Muscle of leg (tissue), 11 donors: ENCODE results near the gene CIAO3. TPM values are rescaled to one million over a fixed set of nuclear protein-coding genes. Genes with fewer than 3 reads are reported as not detected.
"Not testable (repeated sequence)": the region's sequence is repeated elsewhere in the genome, so short reads cannot be mapped to it uniquely, and the experiment has no call there.

Experiments
- DNase-seq: peaks from one replicate; pipeline ENCODE4 v3.0.0; 2013
- H3K27ac ChIP-seq: one replicate; pipeline ENCODE4 v1.5.1; 2013; ENCODE audit warnings: mild to moderate bottlenecking, low read length, control low read depth
- H3K27me3 ChIP-seq: one replicate; pipeline ENCODE4 v1.6.1; 2013; ENCODE audit warnings: low read length; ENCODE audit not compliant: control insufficient read depth, insufficient read depth
- H3K36me3 ChIP-seq: one replicate; pipeline ENCODE4 v1.6.1; 2013; ENCODE audit warnings: low read length; ENCODE audit not compliant: control insufficient read depth, insufficient read depth
- H3K4me1 ChIP-seq: one replicate; pipeline ENCODE4 v1.6.1; 2013; ENCODE audit warnings: low read length; ENCODE audit not compliant: control insufficient read depth, insufficient read depth
- H3K4me3 ChIP-seq: one replicate; pipeline ENCODE4 v1.5.1; 2013; ENCODE audit warnings: low read length, control low read depth
- H3K9me3 ChIP-seq: replicated peaks from 2 replicates; pipeline ENCODE4 v1.6.1; 2013; ENCODE audit warnings: low read depth, low read length; ENCODE audit not compliant: control insufficient read depth
- WGBS: methylation state at CpG from one replicate; pipeline ENCODE4 v1.1.5; 2013; ENCODE audit warnings: missing lambda C conversion rate; ENCODE audit not compliant: insufficient coverage; 5-methylcytosine and 5-hydroxymethylcytosine counted together
- polyA plus RNA-seq, 8 donors: library from polyadenylated mRNA; unstranded; fragments of 120-200 nt; gene quantifications; one replicate each; pipeline versions ENCODE4 v1.2.1 to v1.2.3, GENCODE V29; 2013; ENCODE audit warnings: inconsistent platforms in 1 of 8, low replicate concordance in 1 of 8; ENCODE audit not compliant: insufficient read length in 8 of 8, insufficient read depth in 1 of 8
- total RNA-seq: library from RNA; stranded (reverse); fragments of 120-200 nt; gene quantifications from one replicate; pipeline ENCODE4 v1.2.4, GENCODE V29; 2013

CIAO3 gene
- total and polyA plus RNA-seq, 9 donors: 14.3 to 19.6 (median 17.9) TPM

GRCh38 chr16:760545-761343 lies 19.9 kb upstream of the CIAO3 start, which contains the start of gene MSLN:
TSS of gene MSLN (plus strand) at chr16:760734. CDS start at chr16:762681, 1,947 bp downstream.
- Histone ChIP-seq H3K4me3 (no peak within 1 kb of the TSS), H3K4me1 (no peaks in the 10 kb centered on the region), H3K9me3 (no peaks in the 10 kb centered on the region), H3K27ac (no peak within 1 kb of the TSS), H3K36me3 (no peaks in the 10 kb centered on the region), H3K27me3 (peaks cover 4% of the 10 kb centered on the region)
- WGBS: 77% methylated on average over 28 of the region's 37 CpGs
- no peak for DNase-seq

- H3K4me3 ChIP-seq: no peak overlapping the region
- 50% methylated on average over 15 of the region's 15 CpGs for WGBS
- H3K9me3 ChIP-seq: no peaks in the 10 kb centered on the region
- H3K27ac ChIP-seq: no peak overlapping the region
- DNase-seq: no peak
- H3K36me3 ChIP-seq: no peaks in the 10 kb centered on the region
- peaks cover 4% of the 10 kb centered on the region for H3K27me3 ChIP-seq
- no peaks in the 10 kb centered on the region for H3K4me1 ChIP-seq
Observed at GRCh38 chr16:760065-760464, 19.3 kb upstream of the CIAO3 start.

DNA sequence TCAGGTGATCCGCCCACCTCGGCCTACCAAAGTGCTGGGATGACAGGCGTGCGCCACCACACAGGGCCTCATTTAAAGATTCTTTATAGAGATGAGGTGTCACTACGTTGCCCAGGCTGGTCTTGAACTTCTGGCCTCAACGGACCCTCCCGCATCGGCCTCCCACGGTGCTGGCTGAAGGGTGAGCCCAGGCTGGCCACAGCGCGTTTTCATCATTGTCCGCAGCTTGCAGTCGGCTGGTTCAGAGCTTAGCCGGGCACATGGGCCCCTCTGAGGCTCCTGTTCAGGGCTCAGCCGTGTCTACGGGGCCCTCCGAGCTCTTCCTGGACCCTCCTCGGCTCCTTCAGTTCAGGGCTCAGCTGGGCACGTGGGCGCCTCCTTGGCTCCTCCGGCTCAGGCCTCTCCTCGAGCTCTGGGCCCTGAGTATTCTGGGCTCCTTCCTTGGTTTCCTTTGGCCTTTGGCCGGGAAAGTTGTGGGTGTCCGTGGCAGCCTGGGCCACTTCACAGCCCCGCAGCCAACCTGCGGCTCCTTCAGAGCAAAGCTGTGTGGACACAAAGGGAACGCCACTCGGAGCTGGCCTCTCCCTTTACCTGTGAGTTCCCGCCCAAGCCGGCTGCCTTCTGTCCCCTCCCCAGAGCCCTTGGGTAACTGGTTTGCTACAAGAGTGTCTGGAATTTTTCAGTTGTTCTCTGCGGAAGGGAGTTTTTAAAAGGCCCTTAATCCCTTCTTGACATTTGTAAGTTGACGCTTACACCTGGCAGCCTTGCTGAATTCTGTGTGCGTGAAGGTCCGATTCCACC lies 18.5 kb upstream of the CIAO3 start:
- DNase-seq: no peak
- Histone ChIP-seq H3K27me3 (peaks cover 4% of the 10 kb centered on the region), H3K27ac (no peak overlapping the region), H3K4me3 (no peak overlapping the region), H3K36me3 (no peaks in the 10 kb centered on the region), H3K9me3 (no peaks in the 10 kb centered on the region), H3K4me1 (no peaks in the 10 kb centered on the region)
- WGBS: 75% methylated on average over 31 of the region's 34 CpGs

- H3K4me1 ChIP-seq: no peaks in the 10 kb centered on the region
- no peak overlapping the region for H3K4me3 ChIP-seq
- WGBS: 100% methylated on average over 1 of the region's 5 CpGs
- H3K9me3 ChIP-seq: no peaks in the 10 kb centered on the region
- H3K36me3 ChIP-seq: no peaks in the 10 kb centered on the region
- DNase-seq: no peak
- H3K27ac ChIP-seq: no peak overlapping the region
- peaks cover 16% of the 10 kb centered on the region for H3K27me3 ChIP-seq
Observed at GRCh38 chr16:756428-756827, 15.6 kb upstream of the CIAO3 start.

- peak; percentile 35 for DNase-seq
- Histone ChIP-seq H3K27ac (no peak overlapping the region), H3K4me3 (no peak overlapping the region), H3K4me1 (no peaks in the 10 kb centered on the region), H3K9me3 (no peaks in the 10 kb centered on the region), H3K36me3 (no peaks in the 10 kb centered on the region), H3K27me3 (peaks cover 24% of the 10 kb centered on the region)
- WGBS: 65% methylated on average over 8 of the region's 11 CpGs
Observed at GRCh38 chr16:754656-755055, 13.9 kb upstream of the CIAO3 start.

GRCh38 chr16:754121-754607 lies 13.4 kb upstream of the CIAO3 start:
- not testable (repeated sequence) for DNase-seq, H3K9me3 ChIP-seq, H3K27ac ChIP-seq, H3K36me3 ChIP-seq, H3K4me3 ChIP-seq, H3K4me1 ChIP-seq
- H3K27me3 ChIP-seq: peaks cover 25% of the 10 kb centered on the region
- 78% methylated on average over 10 of the region's 11 CpGs for WGBS

- 21% methylated on average over 5 of the region's 10 CpGs for whole genome bisulfite sequencing
- no peak overlapping the region for H3K27ac ChIP-seq
- peaks cover 28% of the 10 kb centered on the region for H3K27me3 ChIP-seq
- DNase-seq: no peak
- no peak overlapping the region for H3K4me3 ChIP-seq
- no peaks in the 10 kb centered on the region for H3K4me1 ChIP-seq
- H3K9me3 ChIP-seq: no peaks in the 10 kb centered on the region
- H3K36me3 ChIP-seq: no peaks in the 10 kb centered on the region
Observed at GRCh38 chr16:752007-752312, 11.2 kb upstream of the CIAO3 start.

GRCh38 chr16:751152-752006 lies 10.6 kb upstream of the CIAO3 start:
- WGBS: 58% methylated on average over 30 of the region's 39 CpGs
- H3K27me3 ChIP-seq: peaks cover 28% of the 10 kb centered on the region

GRCh38 chr16:750485-750884 lies 9.7 kb upstream of the CIAO3 start:
- no peaks in the 10 kb centered on the region for H3K36me3 ChIP-seq
- no peaks in the 10 kb centered on the region for H3K9me3 ChIP-seq
- no peak overlapping the region for H3K4me3 ChIP-seq
- 46% methylated on average over 8 of the region's 9 CpGs for WGBS
- H3K4me1 ChIP-seq: no peaks in the 10 kb centered on the region
- DNase-seq: no peak
- no peak overlapping the region for H3K27ac ChIP-seq
- H3K27me3 ChIP-seq: peaks cover 29% of the 10 kb centered on the region

More at GRCh38 chr16:751152-752006, 10.6 kb upstream of the CIAO3 start:
- no peak for DNase-seq
- no peak overlapping the region for H3K27ac ChIP-seq
- H3K9me3 ChIP-seq: no peaks in the 10 kb centered on the region
- no peaks in the 10 kb centered on the region for H3K4me1 ChIP-seq
- H3K4me3 ChIP-seq: no peak overlapping the region
- no peaks in the 10 kb centered on the region for H3K36me3 ChIP-seq
